Lung (tissue), 12 donors: ENCODE results near the gene ANXA9. TPM values are rescaled to one million over a fixed set of nuclear protein-coding genes. Genes with fewer than 3 reads are reported as not detected.
A peak's percentile ranks its signal among the peaks of the same experiment; 100 is the strongest.

Source experiments
- ATAC-seq: fragments of 200-7000 bp; cut with Tn5 transposase; one replicate; pipeline ENCODE4 v1.9.1; 2020; ENCODE audit warnings: moderate number of reproducible peaks; ENCODE audit not compliant: insufficient read depth, low FRiP score
- DNase-seq, 3 donors: peaks; one replicate each; pipeline ENCODE4 v3.0.0-alpha.2; 2013 to 2017
- H3K27ac ChIP-seq, 2 donors: one replicate each; pipeline ENCODE4 v1.5.1; 2013; ENCODE audit warnings: mild to moderate bottlenecking in 2 of 2, moderate library complexity in 2 of 2, control low read depth in 1 of 2, inconsistent platforms in 1 of 2, low read depth in 1 of 2, low read length in 1 of 2
- H3K27me3 ChIP-seq, 3 donors: one replicate each; pipeline ENCODE4 v1.5.1; 2013; ENCODE audit warnings: low read length in 2 of 3; ENCODE audit not compliant: control insufficient read depth in 3 of 3, insufficient read depth in 3 of 3
- H3K36me3 ChIP-seq, 4 donors: one replicate each; pipeline ENCODE4 v1.5.1; 2013; ENCODE audit warnings: low read length in 4 of 4, mild to moderate bottlenecking in 1 of 4, moderate library complexity in 1 of 4; ENCODE audit not compliant: control insufficient read depth in 4 of 4, insufficient read depth in 4 of 4
- H3K4me1 ChIP-seq, 5 donors: one replicate each; pipeline ENCODE4 v1.5.1; 2013; ENCODE audit warnings: low read length in 5 of 5, mild to moderate bottlenecking in 2 of 5, moderate library complexity in 1 of 5; ENCODE audit not compliant: control insufficient read depth in 5 of 5, insufficient read depth in 5 of 5
- H3K4me3 ChIP-seq: one replicate; pipeline ENCODE4 v1.5.1; 2013; ENCODE audit warnings: mild to moderate bottlenecking, control low read depth, moderate library complexity
- H3K9ac ChIP-seq, 2 donors: one replicate each; pipeline ENCODE4 v1.5.1; 2013; ENCODE audit warnings: low read length in 2 of 2, control low read depth in 1 of 2; ENCODE audit not compliant: insufficient read depth in 1 of 2
- H3K9me3 ChIP-seq, 4 donors: one replicate each; pipeline ENCODE4 v1.5.1; 2013; ENCODE audit warnings: low read length in 3 of 4, mild to moderate bottlenecking in 1 of 4, moderate library complexity in 1 of 4; ENCODE audit not compliant: control insufficient read depth in 4 of 4, insufficient read depth in 3 of 4
- CTCF ChIP-seq: IDR thresholded peaks from 2 replicates; pipeline ENCODE4 v1.5.1; 2012; ENCODE audit warnings: mild to moderate bottlenecking; ENCODE audit errors: control extremely low read depth, extremely low read depth
- WGBS, 2 donors: extraction: QIAGEN DNeasy Blood & Tissue Kit; methylation state at CpG; one replicate each; pipeline ENCODE4 v1.1.7; 2013; 5-methylcytosine and 5-hydroxymethylcytosine counted together
- polyA plus RNA-seq, 2 donors: library from polyadenylated mRNA; stranded (reverse); fragments of 200-250 nt; gene quantifications; one replicate each; pipeline ENCODE4 v1.2.1, GENCODE V29; 2013
- total RNA-seq, 2 donors: library from RNA; depleted of rRNA in 1 of 2; stranded (reverse); fragments of >200 nt in 1 of 2; gene quantifications; one replicate each; pipeline ENCODE4 v1.2.1, GENCODE V29; 2014 to 2021
- donor health status: control.
- donor health status: control.
- donor health status: Bipolar disorder and iron deficiency.
- donor health status: healthy.
- donor health status: DM: yes; HTN: yes; CAD: no.

ANXA9 gene
- total and polyA plus RNA-seq, 4 donors = 0.37 to 1.3 (median 0.85) TPM

DNA sequence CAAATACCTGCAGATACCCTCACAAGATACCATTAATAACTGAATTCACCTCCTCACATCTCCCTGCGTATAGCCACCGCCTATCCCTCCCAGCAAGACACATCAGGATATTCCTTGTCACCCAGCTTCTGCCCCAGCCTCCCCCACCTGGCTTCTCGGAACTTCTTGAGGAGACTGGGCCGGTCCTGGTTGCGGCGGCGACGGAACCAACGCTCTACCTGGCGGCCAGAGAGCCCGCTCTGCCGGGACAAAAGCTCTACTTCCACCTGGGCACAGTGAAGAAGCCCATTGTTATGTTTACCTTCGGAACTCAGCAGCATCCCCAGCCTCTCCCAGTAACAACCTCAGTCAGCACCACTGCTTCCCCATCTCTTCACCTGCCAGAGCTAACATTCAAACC is 14.2 kb upstream of the ANXA9 start:
- Histone ChIP-seq H3K4me1 (peaks cover 21 to 27% (median 25%) of the 10 kb centered on the region in 5 donors), H3K27ac (peak overlapping the region in 1 of 2 donors; percentile 37), H3K9ac (no peak overlapping the region), H3K27me3 (no peaks in the 10 kb centered on the region), H3K4me3 (no peak overlapping the region), H3K9me3 (no peaks in the 10 kb centered on the region), H3K36me3 (peaks cover 35 to 50% (median 47%) of the 10 kb centered on the region in 4 donors)
- DNase-seq (no peak), ATAC-seq (no peak)
- 94 to 96% methylated on average over 13 of the region's 13 CpGs for WGBS, 2 donors
- TF ChIP-seq CTCF = no peak

DNA sequence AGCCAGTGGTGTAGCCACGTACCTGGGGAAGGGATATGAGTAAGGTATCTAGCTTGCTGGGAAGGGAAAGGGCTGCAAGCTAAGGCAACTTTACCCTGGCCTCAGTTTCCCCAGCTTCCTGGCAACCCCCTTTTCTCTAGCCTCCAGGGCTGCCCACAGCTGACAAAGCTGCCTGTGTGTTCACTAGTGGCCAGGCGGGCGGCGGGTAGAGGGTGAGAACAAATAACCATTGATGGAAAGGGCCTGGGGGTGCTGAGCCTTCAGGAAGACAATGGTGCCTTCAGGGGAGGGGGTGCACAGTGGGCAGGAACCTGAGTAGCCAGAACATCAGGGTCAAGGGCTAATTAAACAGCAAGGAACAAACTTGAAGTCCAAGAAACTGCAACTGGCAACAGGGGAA is 13.6 kb upstream of the ANXA9 start:
- H3K4me3 ChIP-seq = no peak overlapping the region
- no peak for DNase-seq
- H3K9ac ChIP-seq = no peak overlapping the region
- ATAC-seq = no peak
- H3K9me3 ChIP-seq = no peaks in the 10 kb centered on the region
- peaks cover 35 to 46% (median 44%) of the 10 kb centered on the region in 4 donors for H3K36me3 ChIP-seq
- H3K27ac ChIP-seq = peak overlapping the region in 1 of 2 donors; percentile 10
- TF ChIP-seq CTCF = no peak
- no peaks in the 10 kb centered on the region for H3K27me3 ChIP-seq
- 93 to 95% methylated on average over 4 of the region's 4 CpGs for WGBS, 2 donors
- peaks cover 24 to 32% (median 27%) of the 10 kb centered on the region in 5 donors for H3K4me1 ChIP-seq

GRCh38 chr1:150969626-150970025 is 12.5 kb upstream of the ANXA9 start:
- no peak overlapping the region for H3K9ac ChIP-seq
- H3K27ac ChIP-seq = no peak overlapping the region
- H3K4me3 ChIP-seq = no peak overlapping the region
- TF ChIP-seq CTCF = no peak
- no peaks in the 10 kb centered on the region for H3K27me3 ChIP-seq
- H3K9me3 ChIP-seq = no peaks in the 10 kb centered on the region
- DNase-seq = no peak
- WGBS, 2 donors = 62 to 77% methylated on average over 3 of the region's 3 CpGs
- H3K4me1 ChIP-seq = peaks cover 24 to 34% (median 27%) of the 10 kb centered on the region in 5 donors
- ATAC-seq = no peak
- peaks cover 29 to 39% (median 37%) of the 10 kb centered on the region in 4 donors for H3K36me3 ChIP-seq
